ENCODE data around the gene ACSM6.

ACSM6 gene

GRCh38 chr10:95247881-95248583 lies 54.0 kb downstream of the ACSM6 start:
- DNase-seq (ENCODE audit: low spot score), result no peak
- TF ChIP-seq CTCF (IDR thresholded peaks at IDR 0.05; ENCODE audit: extremely low read depth, missing control alignments), result no peak

DNA sequence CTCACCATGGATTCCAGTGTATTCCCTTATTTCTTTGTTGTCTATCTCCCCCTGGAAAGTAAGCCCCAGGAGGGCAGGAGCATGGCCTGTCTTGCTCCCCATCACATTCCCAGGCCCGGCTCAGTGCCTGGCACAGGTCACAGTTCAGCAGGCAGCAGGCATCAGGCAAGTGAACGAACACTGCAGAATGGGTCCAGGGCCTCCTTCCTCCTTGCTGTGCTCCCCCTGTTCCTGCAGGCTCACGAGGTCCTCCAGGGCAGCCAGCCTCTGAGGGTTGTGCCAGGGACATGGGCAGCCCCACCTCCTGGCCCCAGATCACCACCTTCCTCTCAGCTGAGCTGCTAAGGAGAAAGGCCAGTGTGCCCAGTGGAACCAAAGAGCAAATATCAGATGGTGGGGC lies 55.0 kb downstream of the ACSM6 start:
- DNase-seq (ENCODE audit: low spot score), result no peak
- TF ChIP-seq CTCF (IDR thresholded peaks at IDR 0.05; ENCODE audit: extremely low read depth, missing control alignments), result no peak

DNA sequence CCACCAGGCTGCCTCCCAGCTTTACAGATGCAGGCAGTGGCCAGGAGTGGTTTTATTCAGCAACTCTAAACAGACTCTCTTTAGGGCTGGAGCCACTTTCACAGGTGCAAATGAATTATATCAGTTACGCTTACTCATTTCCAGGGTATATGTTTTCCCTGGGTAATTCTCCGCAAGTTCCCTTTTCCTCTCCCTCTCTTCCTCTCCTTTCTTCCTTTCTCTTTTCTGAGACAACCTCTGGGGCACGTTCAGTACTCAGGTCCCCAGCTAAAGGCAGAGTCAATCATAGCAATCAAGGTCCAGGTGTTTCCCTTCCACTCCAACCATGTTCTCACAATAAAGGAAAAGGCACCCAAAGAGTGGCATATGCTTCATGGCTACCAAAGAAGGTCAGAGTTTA lies 55.4 kb downstream of the ACSM6 start:
- DNase-seq (ENCODE audit: low spot score), result no peak
- TF ChIP-seq CTCF (IDR thresholded peaks at IDR 0.05; ENCODE audit: extremely low read depth, missing control alignments), result no peak

DNA sequence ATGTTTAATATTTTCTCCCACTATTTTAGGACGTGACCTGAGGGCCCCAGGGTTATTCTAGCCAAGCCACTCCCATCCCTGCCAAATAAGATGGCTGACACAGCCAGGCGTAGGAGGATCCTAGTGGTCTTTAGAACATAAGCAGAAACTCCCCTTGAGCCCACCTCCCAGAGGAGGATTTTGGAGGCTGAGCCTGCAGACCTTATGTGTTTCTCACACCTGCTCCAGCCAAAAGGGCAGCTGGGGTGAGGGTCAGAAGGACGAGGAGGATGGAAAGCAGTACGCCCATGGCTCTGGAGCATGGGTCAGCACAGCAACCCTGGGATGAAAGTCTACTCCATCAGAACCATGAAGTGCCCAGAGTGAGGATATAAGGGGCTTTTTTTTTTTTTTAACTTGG lies 56.8 kb downstream of the ACSM6 start:
- DNase-seq (ENCODE audit: low spot score), result no peak
- TF ChIP-seq CTCF (IDR thresholded peaks at IDR 0.05; ENCODE audit: extremely low read depth, missing control alignments), result no peak

GRCh38 chr10:95253007-95253406 lies 59.0 kb downstream of the ACSM6 start:
- TF ChIP-seq CTCF (IDR thresholded peaks at IDR 0.05; ENCODE audit: extremely low read depth, missing control alignments), result no peak
- no peak for DNase-seq (ENCODE audit: low spot score)

DNA sequence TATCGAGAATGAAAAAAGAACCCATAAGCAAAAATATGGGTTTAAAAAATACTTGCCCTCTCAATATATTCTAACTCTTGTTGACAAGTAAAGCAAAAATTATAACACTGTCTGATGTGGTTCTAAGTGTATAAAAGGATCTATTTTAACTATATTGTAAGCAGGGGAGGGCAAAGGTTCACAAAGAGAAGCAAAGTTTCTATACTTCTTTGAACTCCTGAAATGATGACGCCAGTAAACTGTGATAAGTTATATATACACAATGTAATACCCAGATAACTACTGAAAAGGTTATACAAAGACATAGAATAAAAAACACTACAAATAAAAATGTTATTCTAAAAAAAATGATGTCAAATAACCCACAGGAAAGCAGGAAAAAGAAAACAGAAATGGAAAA lies 59.6 kb downstream of the ACSM6 start:
- TF ChIP-seq CTCF (IDR thresholded peaks at IDR 0.05; ENCODE audit: extremely low read depth, missing control alignments), result no peak
- no peak for DNase-seq (ENCODE audit: low spot score)

- no peak for DNase-seq (ENCODE audit: low spot score)
These were observed 60.6 kb downstream of the ACSM6 start for GRCh38 chr10:95254629-95255028.

More at GRCh38 chr10:95254629-95255028, 60.6 kb downstream of the ACSM6 start:
- no peak for TF ChIP-seq CTCF (IDR thresholded peaks at IDR 0.05; ENCODE audit: extremely low read depth, missing control alignments)
